SK-N-SH (cell line): Measurements from ENCODE around the gene IGHMBP2.

Source experiments
- MXI1 ChIP-seq: IDR thresholded peaks from 2 replicates; pipeline ENCODE4 v1.6.1; 2012; ENCODE audit warnings: mild to moderate bottlenecking, low read depth, low read length, improper control_type of control experiment
- TF ChIP-seq, protein P1 (sequence below): fragments of 200-600 bp; sonication (generic); IDR thresholded peaks from 2 replicates; pipeline ENCODE4 v1.6.1; 2017; ENCODE audit warnings: antibody characterized with exemption, mild to moderate bottlenecking, moderate library complexity
- TF ChIP-seq, protein P2 (sequence below): fragments of 150-350 bp; IDR thresholded peaks from 2 replicates; pipeline ENCODE4 v1.6.1; 2016; ENCODE audit warnings: mild to moderate bottlenecking, low read depth, low read length

- TF ChIP-seq MXI1 = no peak
- TF ChIP-seq, protein P1, sequence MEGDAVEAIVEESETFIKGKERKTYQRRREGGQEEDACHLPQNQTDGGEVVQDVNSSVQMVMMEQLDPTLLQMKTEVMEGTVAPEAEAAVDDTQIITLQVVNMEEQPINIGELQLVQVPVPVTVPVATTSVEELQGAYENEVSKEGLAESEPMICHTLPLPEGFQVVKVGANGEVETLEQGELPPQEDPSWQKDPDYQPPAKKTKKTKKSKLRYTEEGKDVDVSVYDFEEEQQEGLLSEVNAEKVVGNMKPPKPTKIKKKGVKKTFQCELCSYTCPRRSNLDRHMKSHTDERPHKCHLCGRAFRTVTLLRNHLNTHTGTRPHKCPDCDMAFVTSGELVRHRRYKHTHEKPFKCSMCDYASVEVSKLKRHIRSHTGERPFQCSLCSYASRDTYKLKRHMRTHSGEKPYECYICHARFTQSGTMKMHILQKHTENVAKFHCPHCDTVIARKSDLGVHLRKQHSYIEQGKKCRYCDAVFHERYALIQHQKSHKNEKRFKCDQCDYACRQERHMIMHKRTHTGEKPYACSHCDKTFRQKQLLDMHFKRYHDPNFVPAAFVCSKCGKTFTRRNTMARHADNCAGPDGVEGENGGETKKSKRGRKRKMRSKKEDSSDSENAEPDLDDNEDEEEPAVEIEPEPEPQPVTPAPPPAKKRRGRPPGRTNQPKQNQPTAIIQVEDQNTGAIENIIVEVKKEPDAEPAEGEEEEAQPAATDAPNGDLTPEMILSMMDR = no peak
- TF ChIP-seq, protein P2, sequence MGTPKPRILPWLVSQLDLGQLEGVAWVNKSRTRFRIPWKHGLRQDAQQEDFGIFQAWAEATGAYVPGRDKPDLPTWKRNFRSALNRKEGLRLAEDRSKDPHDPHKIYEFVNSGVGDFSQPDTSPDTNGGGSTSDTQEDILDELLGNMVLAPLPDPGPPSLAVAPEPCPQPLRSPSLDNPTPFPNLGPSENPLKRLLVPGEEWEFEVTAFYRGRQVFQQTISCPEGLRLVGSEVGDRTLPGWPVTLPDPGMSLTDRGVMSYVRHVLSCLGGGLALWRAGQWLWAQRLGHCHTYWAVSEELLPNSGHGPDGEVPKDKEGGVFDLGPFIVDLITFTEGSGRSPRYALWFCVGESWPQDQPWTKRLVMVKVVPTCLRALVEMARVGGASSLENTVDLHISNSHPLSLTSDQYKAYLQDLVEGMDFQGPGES = no peak
Observed at GRCh38 chr11:68929135-68929534, 25.4 kb downstream of the IGHMBP2 start.
